ENCODE data around the gene ANOS1.

The ANOS1 gene

DNA sequence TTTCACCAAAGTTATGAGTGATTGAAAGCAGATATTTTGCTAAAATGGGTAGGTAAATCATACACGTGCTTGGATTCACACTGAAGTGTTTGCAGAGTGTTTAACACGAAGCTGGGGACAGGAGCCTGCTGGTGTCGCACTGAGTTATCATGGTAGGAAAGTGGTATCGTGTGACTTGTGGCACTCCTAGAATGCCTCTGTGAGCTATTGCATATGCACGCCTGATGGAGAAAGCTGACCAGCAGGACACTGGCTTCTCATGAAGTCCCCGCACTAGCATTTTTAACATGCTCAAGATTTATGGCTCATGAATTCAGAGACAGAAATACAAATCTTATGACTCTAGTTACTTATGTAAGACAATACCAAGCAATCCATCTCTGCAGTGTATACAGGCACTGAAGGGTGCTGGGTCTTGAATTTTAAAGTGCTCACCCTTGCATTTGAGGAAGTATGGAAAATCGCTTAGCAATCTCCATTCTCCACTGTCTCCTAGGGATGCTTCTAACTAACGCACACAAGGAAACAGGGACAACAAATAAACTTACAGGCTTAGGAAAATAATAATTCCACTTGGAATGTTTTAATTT, 247.5 kb downstream of the ANOS1 start:
- DNase-seq (ENCODE audit: low read depth, low spot score), result no peak
- in situ Hi-C loops (cut with HindIII; ENCODE audit: low sequenced_read_pairs), result no loop called here
- TF ChIP-seq, protein P1, sequence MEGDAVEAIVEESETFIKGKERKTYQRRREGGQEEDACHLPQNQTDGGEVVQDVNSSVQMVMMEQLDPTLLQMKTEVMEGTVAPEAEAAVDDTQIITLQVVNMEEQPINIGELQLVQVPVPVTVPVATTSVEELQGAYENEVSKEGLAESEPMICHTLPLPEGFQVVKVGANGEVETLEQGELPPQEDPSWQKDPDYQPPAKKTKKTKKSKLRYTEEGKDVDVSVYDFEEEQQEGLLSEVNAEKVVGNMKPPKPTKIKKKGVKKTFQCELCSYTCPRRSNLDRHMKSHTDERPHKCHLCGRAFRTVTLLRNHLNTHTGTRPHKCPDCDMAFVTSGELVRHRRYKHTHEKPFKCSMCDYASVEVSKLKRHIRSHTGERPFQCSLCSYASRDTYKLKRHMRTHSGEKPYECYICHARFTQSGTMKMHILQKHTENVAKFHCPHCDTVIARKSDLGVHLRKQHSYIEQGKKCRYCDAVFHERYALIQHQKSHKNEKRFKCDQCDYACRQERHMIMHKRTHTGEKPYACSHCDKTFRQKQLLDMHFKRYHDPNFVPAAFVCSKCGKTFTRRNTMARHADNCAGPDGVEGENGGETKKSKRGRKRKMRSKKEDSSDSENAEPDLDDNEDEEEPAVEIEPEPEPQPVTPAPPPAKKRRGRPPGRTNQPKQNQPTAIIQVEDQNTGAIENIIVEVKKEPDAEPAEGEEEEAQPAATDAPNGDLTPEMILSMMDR (IDR thresholded peaks at IDR 0.05; ENCODE audit: low read depth, low read length), result no peak
- no peak overlapping the region for H3K4me3 ChIP-seq (ENCODE audit: low read depth, low read length)
